Measurements from ENCODE around the gene NDOR1. TPM values are rescaled to one million over a fixed set of nuclear protein-coding genes. Genes with fewer than 3 reads are reported as not detected.
A peak's percentile ranks its signal among the peaks of the same experiment; 100 is the strongest.

NDOR1 gene
- total RNA-seq, 4 donors from 2014 or later, result 9.0 to 16.6 (median 15.4) TPM

GRCh38 chr9:137184881-137185660 is 20.4 kb upstream of the NDOR1 start:
- H3K4me3 ChIP-seq (replicated peaks in 1 of 3), result no peak overlapping the region
- H3K36me3 ChIP-seq, result peaks cover 34 to 57% of the 10 kb centered on the region in 2 donors
- DNase-seq, result no peak
- peaks cover 26% of the 10 kb centered on the region in 2 donors for H3K4me1 ChIP-seq
- intact Hi-C loops (cut with DNase I), result loop anchor here (5.0 kb wide), 1 partner anchor 42 kb away; the partner anchor contains the start of genes CYSRT1 and RNF224
- H3K9me3 ChIP-seq, result no peaks in the 10 kb centered on the region
- H3K27me3 ChIP-seq, result no peaks in the 10 kb centered on the region
- TF ChIP-seq POLR2A (IDR thresholded peaks at IDR 0.05), result no peak
- TF ChIP-seq CTCF (IDR thresholded peaks at IDR 0.05), result no peak
- H3K27ac ChIP-seq, result no peak overlapping the region
- 94 to 95% methylated on average over 27 to 31 of the region's 48 CpGs for WGBS, 2 donors

GRCh38 chr9:137185921-137186320 is 19.6 kb upstream of the NDOR1 start:
- Histone ChIP-seq H3K27me3 (no peaks in the 10 kb centered on the region), H3K9me3 (no peaks in the 10 kb centered on the region), H3K4me1 (peaks cover 29 to 30% of the 10 kb centered on the region in 2 donors), H3K4me3 (replicated peaks in 1 of 3) (no peak overlapping the region), H3K36me3 (peaks cover 33 to 54% of the 10 kb centered on the region in 2 donors), H3K27ac (no peak overlapping the region)
- DNase-seq, result no peak
- intact Hi-C loops (cut with DNase I), result loop anchor here (5.0 kb wide), 1 partner anchor 41 kb away; the partner anchor contains the start of genes CYSRT1 and RNF224
- WGBS, 2 donors, result 96 to 97% methylated on average over 8 to 19 of the region's 19 CpGs
- no peak for TF ChIP-seq POLR2A (IDR thresholded peaks at IDR 0.05)
- no peak for TF ChIP-seq CTCF (IDR thresholded peaks at IDR 0.05)

DNA sequence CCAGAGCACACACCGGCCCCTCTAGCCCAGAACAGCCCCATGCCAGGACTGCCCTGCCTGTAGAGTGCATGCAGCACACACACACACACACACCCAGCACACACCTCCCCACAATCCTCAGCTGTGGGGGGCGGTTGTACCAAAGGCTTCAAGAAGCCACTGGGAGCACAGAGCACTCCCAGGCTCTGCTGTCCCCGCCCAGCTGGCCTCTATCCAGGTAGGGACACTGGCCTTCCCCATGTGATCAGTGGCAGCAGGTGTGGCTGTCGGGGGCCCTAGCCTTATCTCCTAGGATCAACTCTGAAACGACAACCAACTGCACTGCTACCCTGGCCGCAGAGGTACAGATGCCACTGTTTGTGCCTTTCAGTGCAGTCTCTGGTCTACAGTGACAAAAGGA is 19.1 kb upstream of the NDOR1 start:
- H3K9me3 ChIP-seq, result no peaks in the 10 kb centered on the region
- no peak overlapping the region for H3K27ac ChIP-seq
- no peaks in the 10 kb centered on the region for H3K27me3 ChIP-seq
- 49 to 88% methylated on average over 3 of the region's 6 CpGs for WGBS, 2 donors
- H3K36me3 ChIP-seq, result peaks cover 29 to 49% of the 10 kb centered on the region in 2 donors
- DNase-seq, result no peak
- TF ChIP-seq POLR2A (IDR thresholded peaks at IDR 0.05), result no peak
- TF ChIP-seq CTCF (IDR thresholded peaks at IDR 0.05), result no peak
- H3K4me3 ChIP-seq (replicated peaks in 1 of 3), result no peak overlapping the region
- H3K4me1 ChIP-seq, result peaks cover 29 to 30% of the 10 kb centered on the region in 2 donors
- intact Hi-C loops (cut with DNase I), result loop anchor here (5.0 kb wide), 1 partner anchor 41 kb away; the partner anchor contains the start of genes CYSRT1 and RNF224

DNA sequence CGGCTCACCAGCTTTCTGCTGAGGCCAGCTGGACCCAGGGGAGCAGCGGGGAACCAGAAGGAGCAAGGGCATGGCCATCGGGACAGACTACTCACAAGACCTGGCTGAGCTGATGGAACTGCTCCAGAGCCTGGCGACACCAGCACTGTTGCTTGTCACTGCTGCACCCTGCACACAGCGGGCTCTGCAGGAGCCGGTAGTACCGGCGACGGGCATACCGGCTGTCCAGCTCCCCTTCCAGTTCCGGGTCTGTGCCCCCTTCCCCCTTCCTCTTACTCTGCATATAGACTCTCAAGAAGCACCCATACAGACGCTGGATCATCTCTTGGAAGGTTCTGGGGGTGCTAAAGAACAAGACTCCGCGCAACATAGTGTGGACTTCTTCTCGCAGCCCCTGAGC is 18.1 kb upstream of the NDOR1 start:
- intact Hi-C loops (cut with DNase I), result loop anchor here (5.0 kb wide), 1 partner anchor 40 kb away; the partner anchor contains the start of genes CYSRT1 and RNF224
- Histone ChIP-seq H3K9me3 (no peaks in the 10 kb centered on the region), H3K27me3 (no peaks in the 10 kb centered on the region), H3K4me1 (peaks cover 29 to 30% of the 10 kb centered on the region in 2 donors), H3K27ac (no peak overlapping the region), H3K4me3 (replicated peaks in 1 of 3) (peak overlapping the region in 2 of 3 donors; percentile 70 to 90), H3K36me3 (peaks cover 27 to 39% of the 10 kb centered on the region in 2 donors)
- DNase-seq, result no peak
- TF ChIP-seq CTCF (IDR thresholded peaks at IDR 0.05), result no peak
- TF ChIP-seq POLR2A (IDR thresholded peaks at IDR 0.05), result no peak
- WGBS, 2 donors, result 77 to 85% methylated on average over 4 to 7 of the region's 15 CpGs

- 1% methylated on average over 24 to 28 of the region's 31 CpGs for WGBS, 2 donors
- no peaks in the 10 kb centered on the region for H3K9me3 ChIP-seq
- peak overlapping the region; percentile 70 to 88 (median 86) for H3K27ac ChIP-seq
- TF ChIP-seq POLR2A (IDR thresholded peaks at IDR 0.05), result no peak
- TF ChIP-seq CTCF (IDR thresholded peaks at IDR 0.05), result no peak
- peaks cover 29 to 30% of the 10 kb centered on the region in 2 donors for H3K4me1 ChIP-seq
- intact Hi-C loops (cut with DNase I), result loop anchor here (5.0 kb wide), 1 partner anchor 39 kb away; the partner anchor contains the start of genes CYSRT1 and RNF224
- H3K4me3 ChIP-seq (replicated peaks in 1 of 3), result peak overlapping the region; percentile 70 to 90 (median 86)
- peaks cover 21 to 32% of the 10 kb centered on the region in 2 donors for H3K36me3 ChIP-seq
- H3K27me3 ChIP-seq, result no peaks in the 10 kb centered on the region
- no peak for DNase-seq
These were observed 17.4 kb upstream of the NDOR1 start for GRCh38 chr9:137188086-137188489.

All from thyroid gland (tissue), 4 donors.